Heart left ventricle (tissue), 16 donors: ENCODE measurements around the gene ANGPTL4. TPM values are rescaled to one million over a fixed set of nuclear protein-coding genes. Genes with fewer than 3 reads are reported as not detected.
A peak's percentile ranks its signal among the peaks of the same experiment; 100 is the strongest.

Source experiments
- ATAC-seq, 4 donors: fragments of 200-7000 bp; cut with Tn5 transposase; one replicate each; pipeline ENCODE4 v1.9.1; 2020 to 2022; ENCODE audit warnings: moderate library complexity in 4 of 4, mild to moderate bottlenecking in 3 of 4, moderate number of reproducible peaks in 1 of 4
- DNase-seq, 5 donors: peaks; one replicate each; pipeline ENCODE4 v3.0.0-alpha.2; 2020
- H3K27ac ChIP-seq, 12 donors: fragments of 200-600 bp; sonication (generic) in 4 of 12; one replicate each; pipeline versions ENCODE4 v1.5.0 to v1.8.0; 2016 to 2022; ENCODE audit warnings: mild to moderate bottlenecking in 2 of 12
- H3K27me3 ChIP-seq, 9 donors: fragments of 200-600 bp; sonication (generic) in 2 of 9; one replicate each; pipeline versions ENCODE4 v1.5.1 to v1.8.0; 2016 to 2022; ENCODE audit warnings: mild to moderate bottlenecking in 3 of 9
- H3K36me3 ChIP-seq, 9 donors: fragments of 200-600 bp; sonication (generic) in 2 of 9; one replicate each; pipeline versions ENCODE4 v1.5.0 to v1.8.0; 2018 to 2022; ENCODE audit warnings: mild to moderate bottlenecking in 2 of 9
- H3K4me1 ChIP-seq, 12 donors: fragments of 200-600 bp; sonication (generic) in 4 of 12; one replicate each; pipeline versions ENCODE4 v1.5.0 to v1.8.0; 2016 to 2022; ENCODE audit warnings: mild to moderate bottlenecking in 3 of 12
- H3K4me3 ChIP-seq, 12 donors: fragments of 200-600 bp; sonication (generic) in 4 of 12; one replicate each; pipeline versions ENCODE4 v1.5.0 to v1.8.0; 2017 to 2022; ENCODE audit warnings: mild to moderate bottlenecking in 9 of 12, moderate library complexity in 4 of 12
- H3K9me3 ChIP-seq, 12 donors: fragments of 200-600 bp; sonication (generic) in 4 of 12; one replicate each; pipeline versions ENCODE4 v1.5.0 to v1.8.0; 2016 to 2022; ENCODE audit warnings: mild to moderate bottlenecking in 1 of 12
- POLR2A ChIP-seq, 2 donors: fragments of 450-650 bp; IDR thresholded peaks; one replicate each; pipeline ENCODE4 v1.6.1; 2017; ENCODE audit warnings: antibody characterized with exemption in 2 of 2, mild to moderate bottlenecking in 2 of 2, moderate library complexity in 2 of 2
- WGBS, 4 donors: extraction: QIAGEN DNeasy Blood & Tissue Kit in 2 of 4; methylation state at CpG; one replicate each; pipeline versions ENCODE4 v1.1.5 to v1.1.7; 2013 to 2018; 5-methylcytosine and 5-hydroxymethylcytosine counted together
- intact Hi-C, 10 donors: fragments of 100-400 bp; cut with DNase I; formaldehyde crosslinking; loops; one replicate each; pipeline versions ENCODE4 v1.11.1 to v1.14.2; 2022
- polyA plus RNA-seq, 2 donors: library from polyadenylated mRNA; stranded (reverse); fragments of 200-250 nt; gene quantifications; one replicate each; pipeline ENCODE4 v1.2.3, GENCODE V29; 2013
- total RNA-seq, 9 donors: library from RNA; depleted of rRNA in 2 of 9; stranded (reverse); fragments of >200 nt in 2 of 9; fragmentation: NEBNext Ultra II Directional in 3 of 9; extraction: Animal tissue kit (Norgen Biotek cat#: 25700) in 3 of 9; gene quantifications; one replicate each; pipeline versions ENCODE4 v1.1.0 to v1.2.4, GENCODE V29; 2016 to 2023
- TF ChIP-seq, protein P1 (sequence below), 12 donors: fragments of 200-600 bp; sonication (generic) in 4 of 12; IDR thresholded peaks; one replicate each; pipeline versions ENCODE4 v1.5.0 to v1.8.0; 2018 to 2022; ENCODE audit warnings: antibody characterized with exemption in 12 of 12, mild to moderate bottlenecking in 5 of 12
- donor health status: ischemic (EF 13 %, LVEDD 7.1; RV severe dilation, severe dysfunction).
- donor health status: healthy with polysubstance abuse.
- donor health status: DM: no; HTN: yes; CAD: no.
- donor health status: DM: no; HTN: no; CAD: no.
- donor health status: ischemic (EF 25% LVEDD 6.9; RV normal size, moderate dysfunction).
- donor health status: ischemic (EF 25% LVEDD 5.7; RV mildly dilated, moderate dysfunction).
- donor health status: healthy.
- donor health status: DM: yes; HTN: yes; CAD: no.
- donor health status: ischemic (EF 35%, LVEDD 5.7; RV mildly dilated, moderate dysfunction).
- donor health status: nonischemic (EF 11% LVEDD 7.7; RV severe dilation, severe dysfunction).
- donor health status: DM: yes; HTN: yes; CAD: no.
- donor health status: PGD.
- donor health status: ischemic (EF 29% LVEDD 5.4; RV normal size, mild dysfunction).
- donor health status: nonischemic (EF 23%, LVEDD 6.1; RV moderate dilation, normal function).

ANGPTL4 gene
- total and polyA plus RNA-seq, 11 donors: 2.4 to 117 (median 10.8) TPM

DNA sequence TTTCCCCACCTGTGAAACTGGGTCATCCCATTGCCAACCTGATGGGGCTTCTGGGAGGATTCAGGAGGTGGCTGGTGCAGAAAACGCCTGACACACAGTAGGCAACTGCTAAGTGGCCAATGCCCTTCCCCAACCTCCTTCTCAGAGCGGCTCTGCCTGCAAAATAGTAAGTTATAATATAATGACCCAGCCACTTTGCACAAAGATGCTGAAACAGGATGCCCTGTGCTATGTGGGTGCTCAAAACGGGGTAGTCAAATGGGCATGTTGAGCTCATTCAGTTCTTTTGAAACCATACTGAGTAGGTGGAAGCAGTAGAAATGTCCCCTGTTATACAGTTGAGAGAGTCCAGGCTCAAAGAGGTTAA lies 49.7 kb downstream of the ANGPTL4 start:
- peak overlapping the region; percentile 71 to 98 (median 90) for H3K4me3 ChIP-seq
- intact Hi-C loops: loop anchor here in 8 of 10 donors (2.0 to 10.0 kb wide), 8 partner anchors 31 to 99 kb away; partner anchors contain the start of genes ZNF414 (in 2 of the 8), HNRNPM (in 1 of the 8) and PRAM1 (in 1 of the 8)

GRCh38 chr19:8416796-8417195 lies 52.8 kb downstream of the ANGPTL4 start:
- intact Hi-C loops: loop anchor here in 1 of 10 donors (10.0 kb wide), 1 partner anchor 88 kb away; the partner anchor contains the start of gene PRAM1
- H3K36me3 ChIP-seq: peaks cover 0 to 18% (median 3%) of the 10 kb centered on the region in 9 donors
- H3K27ac ChIP-seq: peak overlapping the region in 10 of 12 donors; percentile 30 to 86 (median 54)
- no peaks in the 10 kb centered on the region for H3K27me3 ChIP-seq
- WGBS, 4 donors: 59 to 72% (median 69%) methylated on average over 4 of the region's 4 CpGs
- H3K9me3 ChIP-seq: no peaks in the 10 kb centered on the region
- DNase-seq (no peak), ATAC-seq (no peak)
- H3K4me1 ChIP-seq: peaks cover 0 to 65% (median 44%) of the 10 kb centered on the region in 12 donors
- TF ChIP-seq, protein P1, sequence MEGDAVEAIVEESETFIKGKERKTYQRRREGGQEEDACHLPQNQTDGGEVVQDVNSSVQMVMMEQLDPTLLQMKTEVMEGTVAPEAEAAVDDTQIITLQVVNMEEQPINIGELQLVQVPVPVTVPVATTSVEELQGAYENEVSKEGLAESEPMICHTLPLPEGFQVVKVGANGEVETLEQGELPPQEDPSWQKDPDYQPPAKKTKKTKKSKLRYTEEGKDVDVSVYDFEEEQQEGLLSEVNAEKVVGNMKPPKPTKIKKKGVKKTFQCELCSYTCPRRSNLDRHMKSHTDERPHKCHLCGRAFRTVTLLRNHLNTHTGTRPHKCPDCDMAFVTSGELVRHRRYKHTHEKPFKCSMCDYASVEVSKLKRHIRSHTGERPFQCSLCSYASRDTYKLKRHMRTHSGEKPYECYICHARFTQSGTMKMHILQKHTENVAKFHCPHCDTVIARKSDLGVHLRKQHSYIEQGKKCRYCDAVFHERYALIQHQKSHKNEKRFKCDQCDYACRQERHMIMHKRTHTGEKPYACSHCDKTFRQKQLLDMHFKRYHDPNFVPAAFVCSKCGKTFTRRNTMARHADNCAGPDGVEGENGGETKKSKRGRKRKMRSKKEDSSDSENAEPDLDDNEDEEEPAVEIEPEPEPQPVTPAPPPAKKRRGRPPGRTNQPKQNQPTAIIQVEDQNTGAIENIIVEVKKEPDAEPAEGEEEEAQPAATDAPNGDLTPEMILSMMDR (IDR thresholded peaks at IDR 0.05): no peak
- no peak for TF ChIP-seq POLR2A (IDR thresholded peaks at IDR 0.05)
- no peak overlapping the region for H3K4me3 ChIP-seq

More for the DNA sequence above, 49.7 kb downstream of the ANGPTL4 start:
- Histone ChIP-seq H3K36me3 (peaks cover 0 to 2% (median 0%) of the 10 kb centered on the region in 9 donors), H3K27me3 (no peaks in the 10 kb centered on the region), H3K4me1 (peaks cover 0 to 61% (median 43%) of the 10 kb centered on the region in 12 donors), H3K27ac (peak overlapping the region in 11 of 12 donors; percentile 76 to 95 (median 84)), H3K9me3 (no peaks in the 10 kb centered on the region)
- 17 to 31% (median 20%) methylated on average over 3 of the region's 3 CpGs for WGBS, 4 donors
- ATAC-seq (no peak), DNase-seq (no peak)
- TF ChIP-seq, protein P1 (IDR thresholded peaks at IDR 0.05): no peak
- TF ChIP-seq POLR2A (IDR thresholded peaks at IDR 0.05): no peak

DNA sequence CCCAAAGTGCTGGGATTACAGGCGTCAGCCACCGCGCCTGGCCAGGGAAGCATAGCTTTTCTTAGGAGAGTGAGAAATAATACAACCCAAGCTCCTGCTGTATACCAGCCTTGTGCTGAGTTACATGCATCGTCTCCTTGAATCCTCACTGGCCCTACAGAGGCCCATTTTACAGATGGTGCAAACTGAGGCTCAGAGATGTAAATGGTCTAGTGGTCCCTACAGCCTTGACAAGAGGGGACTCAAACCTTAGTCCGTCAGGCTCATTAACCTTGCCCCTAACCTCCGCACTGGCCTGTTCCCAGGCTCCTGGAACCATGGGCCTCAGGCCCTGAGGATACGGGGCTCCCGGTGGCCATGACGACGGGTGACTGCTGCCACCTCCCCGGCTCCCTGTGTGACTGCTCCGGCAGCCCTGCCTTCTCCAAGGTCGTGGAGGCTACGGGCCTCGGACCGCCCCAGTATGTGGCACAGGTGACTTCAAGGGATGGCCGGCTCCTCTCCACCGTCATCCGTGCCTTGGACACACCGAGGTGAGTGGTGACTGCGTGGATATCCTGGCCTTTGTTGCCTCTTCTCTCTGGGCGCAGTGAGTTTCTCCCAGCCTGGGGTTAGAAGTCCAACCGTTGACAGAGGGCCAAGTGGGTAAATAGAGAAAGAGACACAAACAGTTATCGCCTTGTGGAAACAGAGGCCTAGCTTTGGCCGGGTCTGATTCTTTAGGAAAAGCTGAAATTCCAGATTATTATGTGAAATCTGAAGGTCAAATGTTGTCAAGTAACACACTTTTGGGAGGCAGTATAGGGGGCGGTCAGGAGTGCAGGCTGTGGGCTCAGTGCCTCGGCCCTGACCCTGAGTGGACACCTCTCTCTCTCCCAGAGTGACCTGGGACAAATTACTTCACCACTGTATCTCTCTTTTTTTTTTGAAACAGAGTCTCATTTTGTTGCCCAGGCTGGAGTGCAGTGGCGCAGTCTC lies 57.8 kb downstream of the ANGPTL4 start:
- DNase-seq (no peak), ATAC-seq (no peak)
- no peak overlapping the region for H3K27ac ChIP-seq
- WGBS, 4 donors: 91 to 95% (median 93%) methylated on average over 21 to 28 of the region's 28 CpGs
- peaks cover 0 to 36% (median 20%) of the 10 kb centered on the region in 9 donors for H3K36me3 ChIP-seq
- H3K4me1 ChIP-seq: peaks cover 6 to 48% (median 38%) of the 10 kb centered on the region in 12 donors
- no peaks in the 10 kb centered on the region for H3K27me3 ChIP-seq
- no peaks in the 10 kb centered on the region for H3K9me3 ChIP-seq
- no peak for TF ChIP-seq POLR2A (IDR thresholded peaks at IDR 0.05)
- TF ChIP-seq, protein P1 (IDR thresholded peaks at IDR 0.05): no peak
- no peak overlapping the region for H3K4me3 ChIP-seq
- intact Hi-C loops: no loop called here

DNA sequence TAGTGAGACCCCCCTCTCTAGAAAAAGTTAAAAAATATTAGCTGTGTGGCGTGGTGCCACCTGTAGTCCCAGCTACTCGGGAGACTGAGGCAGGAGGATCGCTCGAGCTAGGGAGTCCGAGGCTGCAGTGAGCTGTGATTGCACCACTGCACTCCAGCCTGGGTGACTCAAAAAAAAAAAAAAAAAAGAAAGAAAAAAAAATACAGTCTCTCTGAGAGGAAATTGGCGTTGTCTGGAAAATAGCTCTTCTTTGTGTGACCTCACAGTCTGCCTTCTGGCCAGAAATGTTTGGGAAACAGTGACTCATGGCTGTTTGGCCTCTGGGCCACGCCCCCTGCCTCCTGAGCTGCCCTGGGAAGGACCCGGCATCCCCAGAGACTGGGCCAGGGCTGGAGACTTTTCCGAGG lies 59.9 kb downstream of the ANGPTL4 start:
- no peaks in the 10 kb centered on the region for H3K9me3 ChIP-seq
- intact Hi-C loops: no loop called here
- peak overlapping the region; percentile 75 to 98 (median 89) for H3K27ac ChIP-seq
- peak; percentile 95 to 98 (median 96) for ATAC-seq
- H3K36me3 ChIP-seq: peaks cover 0 to 51% (median 28%) of the 10 kb centered on the region in 9 donors
- peak overlapping the region in 8 of 12 donors; percentile 3 to 41 (median 19) for H3K4me3 ChIP-seq
- peak; percentile 93 to 97 (median 94) for DNase-seq
- no peak for TF ChIP-seq POLR2A (IDR thresholded peaks at IDR 0.05)
- TF ChIP-seq, protein P1 (IDR thresholded peaks at IDR 0.05): no peak
- no peaks in the 10 kb centered on the region for H3K27me3 ChIP-seq
- WGBS, 4 donors: 26 to 47% (median 33%) methylated on average over 9 of the region's 9 CpGs
- H3K4me1 ChIP-seq: peaks cover 6 to 28% (median 19%) of the 10 kb centered on the region in 12 donors
